GM18499 (cell line): ENCODE results near the gene FGF1.

Experiments used
- ATAC-seq: cut with Tn5 transposase; IDR thresholded peaks from one replicate; pipeline ENCODE4 v1.9.1; 2021; ENCODE audit warnings: moderate number of reproducible peaks; ENCODE audit not compliant: insufficient read depth, unreplicated experiment

The FGF1 gene

DNA sequence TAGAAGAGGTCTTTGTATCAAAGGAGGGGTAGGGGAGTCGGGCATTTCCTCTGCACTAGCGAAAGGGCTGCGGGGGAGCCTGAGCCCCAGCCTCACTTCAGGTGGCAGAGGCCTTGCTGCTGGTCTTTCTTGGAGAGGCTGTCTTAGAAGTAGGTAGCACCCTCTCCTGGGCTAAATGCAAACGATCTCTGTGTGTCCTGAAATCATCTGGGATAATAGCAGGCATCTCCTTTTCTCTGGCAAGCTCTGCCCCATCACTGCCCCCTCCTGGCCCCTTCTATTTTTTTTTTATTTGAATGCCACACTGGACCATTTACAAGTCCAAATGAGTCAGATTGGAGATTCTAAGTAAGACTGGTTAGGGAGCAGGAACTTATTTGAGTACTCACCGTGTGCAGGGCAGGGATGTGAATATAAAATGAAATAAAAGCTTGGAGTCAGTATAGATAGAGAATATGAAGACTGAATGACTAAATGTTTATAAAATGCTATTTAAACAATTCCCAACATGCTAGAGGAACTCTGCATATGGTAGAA lies 137.1 kb downstream of the FGF1 start:
- no peak for ATAC-seq

DNA sequence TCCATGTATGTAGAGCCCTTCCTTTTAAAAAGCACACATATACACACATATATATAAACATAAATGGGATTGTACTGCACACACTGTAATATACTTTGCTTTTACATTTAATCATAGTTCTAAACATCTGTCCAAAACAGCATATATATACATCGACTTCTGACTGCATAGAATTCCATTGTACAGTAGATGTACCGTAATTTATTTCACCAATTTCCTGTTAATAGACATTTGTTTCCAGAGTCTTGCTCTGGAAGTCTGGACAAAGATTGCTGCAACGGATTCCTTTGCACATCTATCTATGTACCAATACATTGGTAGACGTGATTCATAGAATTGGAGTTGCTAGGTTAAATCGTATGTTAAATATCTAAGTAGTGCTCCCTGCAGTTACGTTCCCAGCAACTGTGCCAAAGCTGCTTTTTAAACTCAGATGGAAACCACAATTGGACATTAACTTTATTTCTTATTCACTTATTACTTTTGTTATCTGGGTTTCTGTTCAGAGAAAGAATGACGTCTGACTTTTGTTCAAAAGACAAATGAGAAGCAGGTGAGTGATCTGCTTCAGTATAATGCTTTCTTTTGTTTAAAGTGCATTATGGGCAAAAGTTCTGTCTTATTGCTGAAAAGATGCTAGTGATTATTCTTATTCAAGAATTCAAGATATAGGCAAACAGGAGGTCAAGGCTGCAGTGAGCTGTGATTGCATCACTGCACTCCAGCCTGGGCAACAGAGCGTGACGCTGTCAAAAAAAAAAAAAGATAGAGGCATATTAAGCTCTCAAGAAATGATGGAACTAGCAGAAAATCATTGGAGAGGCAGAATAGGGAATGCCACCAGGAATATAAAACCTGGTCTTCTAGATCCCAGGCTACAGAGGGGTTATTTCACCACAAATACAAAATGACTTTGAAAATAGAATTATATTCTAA lies 138.2 kb downstream of the FGF1 start:
- no peak for ATAC-seq

DNA sequence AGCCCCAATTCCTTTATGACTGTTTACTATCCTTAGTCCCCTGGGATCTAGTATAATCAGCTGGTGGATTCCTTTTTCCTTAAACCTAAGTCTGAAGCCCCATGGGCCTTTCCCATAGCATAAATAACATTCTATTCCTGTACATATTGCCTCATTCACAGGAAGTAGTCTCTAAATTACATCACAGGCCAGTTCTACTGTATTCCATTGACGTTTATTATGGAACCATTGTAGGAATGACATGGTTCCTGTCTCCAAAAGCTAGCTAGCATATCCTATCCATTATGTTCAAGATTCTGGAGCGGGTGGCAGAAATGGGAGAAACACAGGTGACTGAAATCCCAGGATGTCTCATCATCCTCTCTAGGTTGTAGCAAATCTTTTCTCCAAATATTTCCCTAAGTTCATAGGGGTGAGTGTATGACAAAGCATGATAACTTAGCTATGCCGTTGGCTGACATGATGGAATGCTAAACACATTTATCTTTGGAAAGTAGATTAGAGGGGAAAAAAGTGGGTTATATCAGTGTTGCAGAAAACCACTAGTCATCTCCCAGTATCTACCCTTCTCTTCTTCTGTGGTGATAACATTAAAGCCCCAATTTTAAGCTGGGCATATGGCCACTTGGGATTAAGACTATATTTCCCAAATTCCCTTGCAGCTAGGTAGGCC lies 140.1 kb downstream of the FGF1 start:
- no peak for ATAC-seq

DNA sequence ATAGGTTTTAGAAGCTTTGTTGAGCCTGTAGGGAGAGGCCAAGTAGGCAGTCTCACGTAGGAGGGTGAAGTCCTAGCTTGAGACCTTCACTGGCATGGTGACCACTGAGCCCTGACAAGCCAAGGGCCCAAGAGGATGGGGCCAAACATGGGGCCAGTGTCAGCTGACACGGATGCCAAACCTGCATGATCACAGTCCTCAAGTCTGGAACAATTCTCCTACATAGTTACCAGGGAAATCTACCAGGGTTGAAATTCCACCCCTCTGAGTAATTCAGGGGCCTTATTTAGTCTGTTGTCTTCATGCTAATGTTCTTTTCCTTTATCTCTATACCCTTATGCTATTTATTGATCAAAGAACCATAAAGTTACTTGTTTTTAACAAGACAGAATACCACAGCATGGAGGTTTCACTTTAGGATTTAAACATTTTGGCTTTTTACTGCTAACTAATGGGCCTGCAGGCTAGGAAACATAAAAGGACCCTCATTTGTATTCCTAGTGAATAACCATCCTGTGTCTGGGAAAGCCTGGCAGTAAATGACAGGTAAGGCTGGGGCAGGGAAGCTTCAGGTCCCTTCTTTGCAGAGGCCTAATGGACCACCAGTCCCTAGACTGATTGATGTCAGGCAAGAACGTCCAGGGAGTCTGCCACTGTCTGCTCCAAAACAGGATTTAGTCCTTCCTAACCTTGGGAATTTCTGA lies 140.8 kb downstream of the FGF1 start:
- ATAC-seq, result no peak

DNA sequence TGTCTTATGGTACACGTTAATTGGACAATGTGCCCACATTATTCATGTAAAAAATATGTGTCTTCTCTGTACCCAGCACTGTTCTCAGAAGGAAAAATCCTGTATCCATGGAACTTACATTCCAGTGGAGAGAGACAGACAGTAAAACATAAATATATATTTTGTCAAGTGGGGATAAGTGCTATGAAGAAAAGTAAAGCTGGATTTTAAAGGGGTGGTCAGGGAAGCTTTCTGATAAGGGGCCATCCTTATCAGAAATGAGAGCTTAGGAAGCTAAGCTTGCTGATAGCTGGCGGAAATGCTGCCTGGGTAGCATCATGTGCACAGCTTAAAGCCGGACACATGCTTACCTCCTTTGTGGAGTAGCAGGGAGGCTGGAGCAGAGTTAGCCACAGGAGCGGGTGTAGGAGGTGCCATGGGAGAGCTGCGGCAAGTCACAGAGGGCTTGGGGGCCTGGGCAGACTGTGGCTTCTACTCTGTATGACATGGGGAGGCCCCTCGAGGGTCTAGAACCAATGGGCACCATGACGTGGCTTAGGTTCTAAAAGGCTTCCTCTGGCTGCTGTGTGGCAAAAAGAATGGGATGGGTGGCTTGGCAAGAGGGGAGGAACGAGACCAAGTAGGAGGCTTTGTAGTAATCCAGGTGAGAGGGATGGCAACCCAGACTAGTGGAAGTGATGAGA lies 141.7 kb downstream of the FGF1 start:
- no peak for ATAC-seq

DNA sequence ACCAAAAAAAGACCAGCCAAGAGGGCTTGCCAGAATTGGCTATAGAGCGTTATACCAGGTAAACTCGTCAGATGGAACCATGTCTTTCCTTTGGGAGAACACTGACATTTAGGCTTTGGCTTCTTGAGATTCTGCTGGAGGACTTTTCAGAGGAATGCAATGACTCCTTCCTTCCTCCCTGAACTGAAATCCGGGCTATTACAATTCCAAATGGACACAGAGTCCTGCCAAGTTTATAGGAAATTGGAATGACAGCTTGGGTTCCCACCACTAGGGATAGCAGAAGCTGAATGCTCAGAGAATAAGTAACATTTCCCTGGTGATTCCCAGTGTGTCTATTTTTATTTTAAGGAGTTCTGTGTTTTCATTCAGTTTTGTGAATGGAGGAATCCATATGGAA lies 143.0 kb downstream of the FGF1 start:
- no peak for ATAC-seq
